CMK (cell line): ENCODE data around the gene APRT.

Experiments used
- DNase-seq: peaks from one replicate; pipeline ENCODE4 v3.0.0-alpha.2; 2010; ENCODE audit warnings: low read depth

APRT gene

GRCh38 chr16:88807626-88808453, 3.9 kb downstream of the APRT start:
- DNase-seq, result no peak

- no peak for DNase-seq
Measured at GRCh38 chr16:88807142-88807625, 4.5 kb downstream of the APRT start.

- DNase-seq, result no peak
Measured at GRCh38 chr16:88806491-88807111, 5.1 kb downstream of the APRT start.

- no peak for DNase-seq
Measured at GRCh38 chr16:88805887-88806393, 5.8 kb downstream of the APRT start.

GRCh38 chr16:88805340-88805715, 6.4 kb downstream of the APRT start:
- no peak for DNase-seq

- no peak for DNase-seq
Measured at GRCh38 chr16:88804552-88805339, 7.0 kb downstream of the APRT start.

- DNase-seq, result no peak
Measured at GRCh38 chr16:88804173-88804551, 7.6 kb downstream of the APRT start.

GRCh38 chr16:88803264-88803987, 8.3 kb downstream of the APRT start, which contains the start of gene CDT1:
Gene CDT1, plus strand, starts transcription at chr16:88803789. Its CDS starts 43 bp downstream, at chr16:88803832.
- no peak for DNase-seq

GRCh38 chr16:88800277-88800592, 11.5 kb downstream of the APRT start:
- DNase-seq, result no peak

- peak; percentile 92 for DNase-seq
Measured at GRCh38 chr16:88799569-88800276, 12.0 kb downstream of the APRT start.

GRCh38 chr16:88798772-88799455, 12.8 kb downstream of the APRT start:
- no peak for DNase-seq

GRCh38 chr16:88798073-88798472, 13.7 kb downstream of the APRT start:
- no peak for DNase-seq

- DNase-seq, result no peak
Measured at GRCh38 chr16:88796278-88796677, 15.4 kb downstream of the APRT start.

- peak; percentile 79 for DNase-seq
Measured at GRCh38 chr16:88793251-88793954, 18.3 kb downstream of the APRT start.

- no peak for DNase-seq
Measured at GRCh38 chr16:88792668-88793250, 19.0 kb downstream of the APRT start.

GRCh38 chr16:88792078-88792550, 19.6 kb downstream of the APRT start:
- no peak for DNase-seq

- peak; percentile 74 for DNase-seq
Measured at GRCh38 chr16:88790312-88791211, 21.2 kb downstream of the APRT start.

- no peak for DNase-seq
Measured at GRCh38 chr16:88789594-88789993, 22.1 kb downstream of the APRT start.
